ENCODE data around the gene ADGRB3. TPM values are rescaled to one million over a fixed set of nuclear protein-coding genes. Genes with fewer than 3 reads are reported as not detected.

The ADGRB3 gene
- total RNA-seq, 1 donor from 2014 or later, result 1.8 TPM

DNA sequence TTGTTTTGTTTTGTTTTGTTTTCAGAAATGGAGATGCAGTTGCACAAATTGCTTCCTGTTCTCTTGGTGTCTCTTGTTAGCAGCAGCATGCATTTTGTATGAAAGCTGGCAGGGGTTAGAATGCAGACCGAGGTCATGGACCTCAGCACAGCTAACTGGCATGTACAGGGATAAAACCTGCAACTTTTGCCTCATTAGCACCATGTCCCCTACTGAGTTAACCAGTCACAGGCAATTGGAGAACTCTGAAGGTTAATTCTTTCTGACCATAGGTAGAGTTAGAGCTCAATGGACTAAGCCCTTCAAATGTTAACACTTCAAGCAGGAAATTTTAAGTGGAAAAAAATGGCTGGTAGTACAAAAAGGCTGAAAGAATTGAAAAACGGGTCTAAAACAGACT, 377.1 kb downstream of the ADGRB3 start:
- Mint-ChIP-seq H3K4me1 (ENCODE audit: low read depth) (no peaks in the 10 kb centered on the region), H3K9me3 (ENCODE audit: low read depth) (no peaks in the 10 kb centered on the region), H3K27ac (no peak overlapping the region), H3K4me3 (ENCODE audit: low read depth) (no peak overlapping the region), H3K27me3 (no peaks in the 10 kb centered on the region), H3K36me3 (ENCODE audit: insufficient read depth) (no peaks in the 10 kb centered on the region)
- DNase-seq (ENCODE audit: low spot score, unreplicated experiment), result no peak
- TF ChIP-seq, protein P1, sequence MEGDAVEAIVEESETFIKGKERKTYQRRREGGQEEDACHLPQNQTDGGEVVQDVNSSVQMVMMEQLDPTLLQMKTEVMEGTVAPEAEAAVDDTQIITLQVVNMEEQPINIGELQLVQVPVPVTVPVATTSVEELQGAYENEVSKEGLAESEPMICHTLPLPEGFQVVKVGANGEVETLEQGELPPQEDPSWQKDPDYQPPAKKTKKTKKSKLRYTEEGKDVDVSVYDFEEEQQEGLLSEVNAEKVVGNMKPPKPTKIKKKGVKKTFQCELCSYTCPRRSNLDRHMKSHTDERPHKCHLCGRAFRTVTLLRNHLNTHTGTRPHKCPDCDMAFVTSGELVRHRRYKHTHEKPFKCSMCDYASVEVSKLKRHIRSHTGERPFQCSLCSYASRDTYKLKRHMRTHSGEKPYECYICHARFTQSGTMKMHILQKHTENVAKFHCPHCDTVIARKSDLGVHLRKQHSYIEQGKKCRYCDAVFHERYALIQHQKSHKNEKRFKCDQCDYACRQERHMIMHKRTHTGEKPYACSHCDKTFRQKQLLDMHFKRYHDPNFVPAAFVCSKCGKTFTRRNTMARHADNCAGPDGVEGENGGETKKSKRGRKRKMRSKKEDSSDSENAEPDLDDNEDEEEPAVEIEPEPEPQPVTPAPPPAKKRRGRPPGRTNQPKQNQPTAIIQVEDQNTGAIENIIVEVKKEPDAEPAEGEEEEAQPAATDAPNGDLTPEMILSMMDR (IDR thresholded peaks at IDR 0.05; ENCODE audit: unreplicated experiment), result no peak

DNA sequence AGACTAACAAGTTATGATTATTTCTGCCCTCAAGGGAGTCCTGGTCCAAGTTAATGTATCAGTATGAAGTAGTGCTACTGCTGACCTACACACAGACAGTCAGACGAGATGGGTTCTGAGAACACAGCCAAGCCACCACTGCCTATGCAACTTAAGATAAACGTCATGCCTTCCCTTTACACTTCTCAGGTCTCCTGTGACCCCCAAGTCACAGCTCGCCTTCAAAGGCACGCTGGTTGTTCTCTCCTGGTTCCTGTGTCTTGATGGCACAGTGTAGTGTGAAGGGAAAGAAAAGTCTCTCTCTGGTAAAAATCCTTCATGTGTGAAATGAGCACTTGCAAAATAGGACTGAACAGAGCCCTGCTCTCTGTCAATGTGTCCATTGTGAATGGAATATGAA, 377.8 kb downstream of the ADGRB3 start:
- H3K4me1 Mint-ChIP-seq (ENCODE audit: low read depth), result no peaks in the 10 kb centered on the region
- no peaks in the 10 kb centered on the region for H3K36me3 Mint-ChIP-seq (ENCODE audit: insufficient read depth)
- H3K27me3 Mint-ChIP-seq, result no peaks in the 10 kb centered on the region
- H3K27ac Mint-ChIP-seq, result no peak overlapping the region
- H3K4me3 Mint-ChIP-seq (ENCODE audit: low read depth), result no peak overlapping the region
- TF ChIP-seq, protein P1 (IDR thresholded peaks at IDR 0.05; ENCODE audit: unreplicated experiment), result no peak
- no peak for DNase-seq (ENCODE audit: low spot score, unreplicated experiment)
- no peaks in the 10 kb centered on the region for H3K9me3 Mint-ChIP-seq (ENCODE audit: low read depth)

GRCh38 chr6:69018906-69019305, 383.8 kb downstream of the ADGRB3 start:
- Mint-ChIP-seq H3K27ac (no peak overlapping the region), H3K4me3 (ENCODE audit: low read depth) (no peak overlapping the region), H3K36me3 (ENCODE audit: insufficient read depth) (no peaks in the 10 kb centered on the region), H3K9me3 (ENCODE audit: low read depth) (no peaks in the 10 kb centered on the region), H3K4me1 (ENCODE audit: low read depth) (no peaks in the 10 kb centered on the region), H3K27me3 (no peaks in the 10 kb centered on the region)
- TF ChIP-seq, protein P1 (IDR thresholded peaks at IDR 0.05; ENCODE audit: unreplicated experiment), result no peak
- no peak for DNase-seq (ENCODE audit: low spot score, unreplicated experiment)

- no peak overlapping the region for H3K27ac Mint-ChIP-seq
Observed at GRCh38 chr6:69019832-69020231, 384.8 kb downstream of the ADGRB3 start.

DNA sequence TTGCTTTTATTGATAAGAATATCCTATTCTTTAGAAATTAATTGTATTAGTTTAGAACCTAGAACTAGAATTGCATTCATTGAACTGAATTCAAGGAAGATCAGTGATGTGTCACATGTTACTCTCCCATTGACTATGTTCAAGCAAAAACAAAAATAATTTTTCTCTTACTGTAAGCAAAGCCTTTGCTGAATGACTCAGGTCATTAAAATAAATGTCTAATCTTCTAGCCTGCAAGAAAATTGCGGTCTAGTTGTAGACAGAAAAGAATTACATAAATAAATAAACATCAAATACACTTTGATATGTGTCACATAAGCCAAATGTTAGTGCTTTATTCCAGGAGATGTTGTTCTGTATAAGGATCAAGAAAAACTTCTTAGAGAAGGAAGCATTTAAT, 387.9 kb downstream of the ADGRB3 start:
- Mint-ChIP-seq H3K36me3 (ENCODE audit: insufficient read depth) (no peaks in the 10 kb centered on the region), H3K27me3 (no peaks in the 10 kb centered on the region), H3K27ac (no peak overlapping the region), H3K4me3 (ENCODE audit: low read depth) (no peak overlapping the region), H3K4me1 (ENCODE audit: low read depth) (no peaks in the 10 kb centered on the region), H3K9me3 (ENCODE audit: low read depth) (no peaks in the 10 kb centered on the region)
- no peak for DNase-seq (ENCODE audit: low spot score, unreplicated experiment)
- TF ChIP-seq, protein P1 (IDR thresholded peaks at IDR 0.05; ENCODE audit: unreplicated experiment), result no peak

More at GRCh38 chr6:69019832-69020231, 384.8 kb downstream of the ADGRB3 start:
- Mint-ChIP-seq H3K9me3 (ENCODE audit: low read depth) (no peaks in the 10 kb centered on the region), H3K36me3 (ENCODE audit: insufficient read depth) (no peaks in the 10 kb centered on the region), H3K27me3 (no peaks in the 10 kb centered on the region), H3K4me1 (ENCODE audit: low read depth) (no peaks in the 10 kb centered on the region), H3K4me3 (ENCODE audit: low read depth) (no peak overlapping the region)
- TF ChIP-seq, protein P1 (IDR thresholded peaks at IDR 0.05; ENCODE audit: unreplicated experiment), result no peak
- DNase-seq (ENCODE audit: low spot score, unreplicated experiment), result no peak
